DOHH2 (cell line): ENCODE results near the gene MGMT.

Experiments used
- H3F3A ChIP-seq: fragments of 200-600 bp; sonication (generic), shearing (Covaris generic); 2 replicates; pipeline ENCODE4 v1.6.0; 2016; ENCODE audit warnings: antibody characterized with exemption, mild to moderate bottlenecking; ENCODE audit not compliant: control insufficient read depth, insufficient read depth
- H3K27ac ChIP-seq: fragments of 200-600 bp; sonication (generic); 2 replicates; pipeline ENCODE4 v1.5.1; 2014; ENCODE audit warnings: low read depth, mild to moderate bottlenecking, low read length, moderate library complexity
- H3K27me3 ChIP-seq: fragments of 200-600 bp; sonication (generic); 2 replicates; pipeline ENCODE4 v1.6.1; 2014; ENCODE audit warnings: mild to moderate bottlenecking, low read length, mixed read lengths; ENCODE audit not compliant: control insufficient read depth
- H3K36me3 ChIP-seq: fragments of 200-600 bp; sonication (generic); 2 replicates; pipeline ENCODE4 v1.6.1; 2014; ENCODE audit warnings: mild to moderate bottlenecking, low read length, moderate library complexity, mixed read lengths; ENCODE audit not compliant: control insufficient read depth
- H3K4me1 ChIP-seq: fragments of 200-600 bp; sonication (generic); 2 replicates; pipeline ENCODE4 v1.6.1; 2014; ENCODE audit warnings: mild to moderate bottlenecking, low read length, mixed read lengths; ENCODE audit not compliant: control insufficient read depth
- H3K4me2 ChIP-seq: fragments of 200-600 bp; sonication (generic); 2 replicates; pipeline ENCODE4 v1.6.0; 2014; ENCODE audit warnings: mild to moderate bottlenecking, low read length, moderate library complexity
- H3K4me3 ChIP-seq: fragments of 200-600 bp; sonication (generic); 2 replicates; pipeline ENCODE4 v1.5.1; 2014; ENCODE audit warnings: mild to moderate bottlenecking, low read length, mixed read lengths
- H3K79me2 ChIP-seq: fragments of 200-600 bp; sonication (generic); 2 replicates; pipeline ENCODE4 v1.6.1; 2014; ENCODE audit warnings: mild to moderate bottlenecking, low read length, mixed read lengths; ENCODE audit not compliant: control insufficient read depth
- H3K9me2 ChIP-seq: fragments of 200-600 bp; sonication (generic); replicated peaks from 2 replicates; pipeline ENCODE4 v1.6.1; 2014; ENCODE audit warnings: mild to moderate bottlenecking, low read length, mixed read lengths; ENCODE audit not compliant: control insufficient read depth
- H3K9me3 ChIP-seq: fragments of 200-600 bp; sonication (generic); 2 replicates; pipeline ENCODE4 v1.6.1; 2014; ENCODE audit warnings: antibody characterized with exemption, low read length, mixed read lengths; ENCODE audit not compliant: control insufficient read depth, insufficient read depth
- H4K20me1 ChIP-seq: fragments of 200-600 bp; sonication (generic); 2 replicates; pipeline ENCODE4 v1.6.0; 2014; ENCODE audit warnings: low read depth, mild to moderate bottlenecking, antibody characterized with exemption, low read length, moderate library complexity; ENCODE audit not compliant: control insufficient read depth, insufficient read depth
- CTCF ChIP-seq: fragments of 200-600 bp; sonication (generic); IDR thresholded peaks from one replicate; pipeline ENCODE4 v1.5.1; 2014; ENCODE audit warnings: antibody characterized with exemption, mild to moderate bottlenecking, low read depth, low read length; ENCODE audit not compliant: poor library complexity, severe bottlenecking
- EZH2phosphoT487 ChIP-seq: fragments of 200-600 bp; sonication (generic); IDR thresholded peaks from 2 replicates; pipeline ENCODE4 v1.6.1; 2017; ENCODE audit warnings: borderline replicate concordance, mild to moderate bottlenecking, antibody characterized with exemption, low read length, moderate library complexity, mixed read lengths

The MGMT gene

GRCh38 chr10:129547608-129548007, 80.6 kb downstream of the MGMT start:
- Histone ChIP-seq H3K9me2 (no peaks in the 10 kb centered on the region), H3F3A (no peaks in the 10 kb centered on the region), H3K4me1 (peaks cover 10% of the 10 kb centered on the region), H3K27ac (no peak overlapping the region), H3K79me2 (no peaks in the 10 kb centered on the region), H3K4me3 (no peak overlapping the region), H3K27me3 (no peaks in the 10 kb centered on the region), H4K20me1 (no peaks in the 10 kb centered on the region), H3K36me3 (no peaks in the 10 kb centered on the region), H3K4me2 (no peak overlapping the region), H3K9me3 (no peaks in the 10 kb centered on the region)
- TF ChIP-seq CTCF (no peak), EZH2phosphoT487 (no peak)

GRCh38 chr10:129548600-129548999, 81.6 kb downstream of the MGMT start:
- Histone ChIP-seq H3K27me3 (no peaks in the 10 kb centered on the region), H3K4me1 (peaks cover 15% of the 10 kb centered on the region), H3K27ac (no peak overlapping the region), H3F3A (no peaks in the 10 kb centered on the region), H3K36me3 (no peaks in the 10 kb centered on the region), H3K79me2 (no peaks in the 10 kb centered on the region), H3K4me2 (no peak overlapping the region), H3K9me3 (no peaks in the 10 kb centered on the region), H3K4me3 (no peak overlapping the region), H3K9me2 (no peaks in the 10 kb centered on the region), H4K20me1 (no peaks in the 10 kb centered on the region)
- TF ChIP-seq EZH2phosphoT487 (no peak), CTCF (no peak)

GRCh38 chr10:129550076-129550475, 83.0 kb downstream of the MGMT start:
- H3K4me3 ChIP-seq: no peak overlapping the region
- H3K36me3 ChIP-seq: no peaks in the 10 kb centered on the region
- no peaks in the 10 kb centered on the region for H3K9me3 ChIP-seq
- H3F3A ChIP-seq: no peaks in the 10 kb centered on the region
- H3K27me3 ChIP-seq: no peaks in the 10 kb centered on the region
- no peaks in the 10 kb centered on the region for H3K79me2 ChIP-seq
- H3K4me1 ChIP-seq: peaks cover 15% of the 10 kb centered on the region
- no peak overlapping the region for H3K27ac ChIP-seq
- TF ChIP-seq EZH2phosphoT487 (no peak), CTCF (no peak)
- no peaks in the 10 kb centered on the region for H4K20me1 ChIP-seq
- H3K9me2 ChIP-seq: no peaks in the 10 kb centered on the region
- no peak overlapping the region for H3K4me2 ChIP-seq

- Histone ChIP-seq H3F3A (no peaks in the 10 kb centered on the region), H3K9me2 (no peaks in the 10 kb centered on the region), H4K20me1 (no peaks in the 10 kb centered on the region), H3K4me1 (peaks cover 15% of the 10 kb centered on the region), H3K79me2 (no peaks in the 10 kb centered on the region), H3K36me3 (no peaks in the 10 kb centered on the region), H3K9me3 (no peaks in the 10 kb centered on the region), H3K4me2 (no peak overlapping the region), H3K27me3 (no peaks in the 10 kb centered on the region), H3K4me3 (no peak overlapping the region), H3K27ac (no peak overlapping the region)
- no peak for TF ChIP-seq EZH2phosphoT487
- TF ChIP-seq CTCF: no peak
These were observed 83.6 kb downstream of the MGMT start for GRCh38 chr10:129550658-129551057.
